SW480 (cell line): ENCODE data around the gene VPS11.

Source experiments
- DNase-seq: peaks from one replicate; pipeline ENCODE4 v3.0.0-alpha.2; 2016; ENCODE audit warnings: low spot score

VPS11 gene

GRCh38 chr11:119081682-119082260 is 14.2 kb downstream of the VPS11 start:
- no peak for DNase-seq

- DNase-seq: peak; percentile 92
These were observed 17.2 kb downstream of the VPS11 start, which contains the start of gene HMBS for GRCh38 chr11:119084663-119085436. TSS of gene HMBS (plus strand) at chr11:119084881. CDS start at chr11:119085034, 153 bp downstream.

- DNase-seq: no peak
These were observed 17.8 kb downstream of the VPS11 start for GRCh38 chr11:119085437-119085847.

GRCh38 chr11:119087123-119087522 is 19.5 kb downstream of the VPS11 start:
- no peak for DNase-seq

- peak; percentile 72 for DNase-seq
These were observed 20.2 kb downstream of the VPS11 start for GRCh38 chr11:119087747-119088241.

GRCh38 chr11:119088406-119088805 is 20.8 kb downstream of the VPS11 start:
- no peak for DNase-seq

GRCh38 chr11:119089319-119089718 is 21.7 kb downstream of the VPS11 start:
- DNase-seq: no peak

GRCh38 chr11:119091178-119091577 is 23.6 kb downstream of the VPS11 start:
- no peak for DNase-seq

- DNase-seq: no peak
These were observed 24.6 kb downstream of the VPS11 start for GRCh38 chr11:119091966-119092879.

- no peak for DNase-seq
These were observed 25.5 kb downstream of the VPS11 start for GRCh38 chr11:119092880-119093842.

GRCh38 chr11:119093942-119094815 is 26.6 kb downstream of the VPS11 start:
- DNase-seq: no peak

- DNase-seq: peak; percentile 77
These were observed 27.1 kb downstream of the VPS11 start for GRCh38 chr11:119094816-119095065.

GRCh38 chr11:119095066-119095880 is 27.7 kb downstream of the VPS11 start:
- DNase-seq: peak; percentile 99

- DNase-seq: no peak
These were observed 32.1 kb downstream of the VPS11 start for GRCh38 chr11:119099711-119100110.

- DNase-seq: peak; percentile 80
These were observed 32.8 kb downstream of the VPS11 start for GRCh38 chr11:119100246-119100970.

GRCh38 chr11:119100994-119101758 is 33.6 kb downstream of the VPS11 start:
- DNase-seq: no peak

GRCh38 chr11:119101759-119102423 is 34.3 kb downstream of the VPS11 start, which contains the start of gene DPAGT1:
TSS of gene DPAGT1 (minus strand) at chr11:119101853. CDS start at chr11:119101655, 198 bp downstream.
- peak; percentile 99 for DNase-seq
